GM13976 (cell line): ENCODE measurements around the gene BRD1.

Source experiments
- DNase-seq: peaks from one replicate; pipeline ENCODE4 v3.0.0; 2012; ENCODE audit warnings: low spot score
- CTCF ChIP-seq: IDR thresholded peaks from 2 replicates; pipeline ENCODE4 v1.5.1; 2012; ENCODE audit warnings: borderline replicate concordance, mild to moderate bottlenecking; ENCODE audit not compliant: insufficient read depth; ENCODE audit errors: extremely low read depth, missing control alignments, control extremely low read depth
- in situ Hi-C: fragments of 300-500 bp; cut with MboI; formaldehyde crosslinking; loops from one replicate; pipeline ENCODE4 v1.12.0; 2022; ENCODE audit warnings: low sequenced_read_pairs, mixed read lengths, inconsistent platforms; ENCODE audit not compliant: unreplicated experiment

The BRD1 gene

GRCh38 chr22:49774046-49774445 lies 53.6 kb downstream of the BRD1 start:
- TF ChIP-seq CTCF, result no peak
- in situ Hi-C loops, result loop anchor here (25.0 kb wide), 1 partner anchor 263 kb away; no protein-coding TSS in a partner anchor
- DNase-seq, result no peak

- DNase-seq, result no peak
- in situ Hi-C loops, result loop anchor here (25.0 kb wide), 1 partner anchor 264 kb away; no protein-coding TSS in a partner anchor
- no peak for TF ChIP-seq CTCF
These were observed 54.1 kb downstream of the BRD1 start for GRCh38 chr22:49773531-49773930.

GRCh38 chr22:49772692-49773091 lies 55.0 kb downstream of the BRD1 start:
- no peak for TF ChIP-seq CTCF
- no peak for DNase-seq
- in situ Hi-C loops, result loop anchor here (25.0 kb wide), 1 partner anchor 265 kb away; no protein-coding TSS in a partner anchor

- in situ Hi-C loops, result loop anchor here (25.0 kb wide), 1 partner anchor 266 kb away; no protein-coding TSS in a partner anchor
- TF ChIP-seq CTCF, result no peak
- DNase-seq, result no peak
These were observed 56.2 kb downstream of the BRD1 start for GRCh38 chr22:49771266-49772065.

- in situ Hi-C loops, result loop anchor here (25.0 kb wide), 1 partner anchor 267 kb away; no protein-coding TSS in a partner anchor
- TF ChIP-seq CTCF, result no peak
- no peak for DNase-seq
These were observed 57.0 kb downstream of the BRD1 start for GRCh38 chr22:49770547-49771265.

GRCh38 chr22:49769691-49770546 lies 57.8 kb downstream of the BRD1 start:
- in situ Hi-C loops, result loop anchor here (25.0 kb wide), 1 partner anchor 267 kb away; no protein-coding TSS in a partner anchor
- TF ChIP-seq CTCF, result no peak
- DNase-seq, result no peak
